ENCODE results near the gene CFLAR.

The CFLAR gene

GRCh38 chr2:201196803-201197202, 80.8 kb downstream of the CFLAR start:
- no peak overlapping the region for H3K4me3 ChIP-seq (ENCODE audit: low read depth, low read length)
- TF ChIP-seq, protein P1, sequence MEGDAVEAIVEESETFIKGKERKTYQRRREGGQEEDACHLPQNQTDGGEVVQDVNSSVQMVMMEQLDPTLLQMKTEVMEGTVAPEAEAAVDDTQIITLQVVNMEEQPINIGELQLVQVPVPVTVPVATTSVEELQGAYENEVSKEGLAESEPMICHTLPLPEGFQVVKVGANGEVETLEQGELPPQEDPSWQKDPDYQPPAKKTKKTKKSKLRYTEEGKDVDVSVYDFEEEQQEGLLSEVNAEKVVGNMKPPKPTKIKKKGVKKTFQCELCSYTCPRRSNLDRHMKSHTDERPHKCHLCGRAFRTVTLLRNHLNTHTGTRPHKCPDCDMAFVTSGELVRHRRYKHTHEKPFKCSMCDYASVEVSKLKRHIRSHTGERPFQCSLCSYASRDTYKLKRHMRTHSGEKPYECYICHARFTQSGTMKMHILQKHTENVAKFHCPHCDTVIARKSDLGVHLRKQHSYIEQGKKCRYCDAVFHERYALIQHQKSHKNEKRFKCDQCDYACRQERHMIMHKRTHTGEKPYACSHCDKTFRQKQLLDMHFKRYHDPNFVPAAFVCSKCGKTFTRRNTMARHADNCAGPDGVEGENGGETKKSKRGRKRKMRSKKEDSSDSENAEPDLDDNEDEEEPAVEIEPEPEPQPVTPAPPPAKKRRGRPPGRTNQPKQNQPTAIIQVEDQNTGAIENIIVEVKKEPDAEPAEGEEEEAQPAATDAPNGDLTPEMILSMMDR (IDR thresholded peaks at IDR 0.05; ENCODE audit: low read depth, low read length) = no peak

- TF ChIP-seq, protein P1 (IDR thresholded peaks at IDR 0.05; ENCODE audit: low read depth, low read length) = no peak
- no peak overlapping the region for H3K4me3 ChIP-seq (ENCODE audit: low read depth, low read length)
Measured at GRCh38 chr2:201197781-201198180, 81.8 kb downstream of the CFLAR start.

GRCh38 chr2:201199847-201200246, 83.9 kb downstream of the CFLAR start:
- TF ChIP-seq, protein P1 (IDR thresholded peaks at IDR 0.05; ENCODE audit: low read depth, low read length) = no peak
- H3K4me3 ChIP-seq (ENCODE audit: low read depth, low read length) = no peak overlapping the region

DNA sequence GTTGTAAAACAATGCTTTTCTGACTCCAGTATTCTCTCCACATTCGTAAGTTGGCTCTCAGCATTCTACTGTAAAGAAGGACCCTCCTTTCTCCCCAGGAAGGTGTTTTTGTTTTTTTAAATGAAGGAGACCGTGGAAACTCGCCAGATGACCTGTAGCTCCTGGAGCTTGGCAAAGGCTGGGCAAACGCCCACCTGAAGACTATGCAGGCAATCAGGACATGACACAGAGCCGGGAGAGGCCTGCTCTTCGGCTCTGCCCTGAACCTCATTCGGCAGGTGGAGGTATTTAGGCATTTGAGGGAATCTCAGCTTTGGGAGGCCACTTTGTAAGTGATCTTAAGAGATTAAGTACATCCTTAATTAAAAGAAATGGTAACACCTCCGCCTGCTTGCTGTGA, 84.4 kb downstream of the CFLAR start:
- TF ChIP-seq, protein P1 (IDR thresholded peaks at IDR 0.05; ENCODE audit: low read depth, low read length) = no peak
- H3K4me3 ChIP-seq (ENCODE audit: low read depth, low read length) = no peak overlapping the region

DNA sequence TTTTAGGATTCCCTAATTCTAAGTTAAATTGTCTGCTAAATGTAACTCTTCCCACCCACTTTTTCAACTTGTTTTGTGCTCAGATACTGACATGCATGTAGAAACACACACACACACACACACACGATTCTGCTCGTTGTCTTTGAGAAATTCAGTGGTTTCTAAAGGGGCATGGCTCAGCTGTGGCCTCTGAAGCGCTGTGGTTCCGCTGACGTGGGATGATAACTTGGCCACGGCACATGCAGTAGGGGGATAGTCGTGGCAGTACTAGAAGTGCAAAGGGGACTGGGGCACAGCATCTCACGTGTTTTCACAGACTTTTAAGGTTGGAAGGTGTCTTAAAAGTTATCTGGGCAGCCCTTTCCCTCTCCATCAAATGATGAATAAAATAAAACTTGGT, 85.4 kb downstream of the CFLAR start:
- TF ChIP-seq, protein P1 (IDR thresholded peaks at IDR 0.05; ENCODE audit: low read depth, low read length) = no peak
- H3K4me3 ChIP-seq (ENCODE audit: low read depth, low read length) = no peak overlapping the region

DNA sequence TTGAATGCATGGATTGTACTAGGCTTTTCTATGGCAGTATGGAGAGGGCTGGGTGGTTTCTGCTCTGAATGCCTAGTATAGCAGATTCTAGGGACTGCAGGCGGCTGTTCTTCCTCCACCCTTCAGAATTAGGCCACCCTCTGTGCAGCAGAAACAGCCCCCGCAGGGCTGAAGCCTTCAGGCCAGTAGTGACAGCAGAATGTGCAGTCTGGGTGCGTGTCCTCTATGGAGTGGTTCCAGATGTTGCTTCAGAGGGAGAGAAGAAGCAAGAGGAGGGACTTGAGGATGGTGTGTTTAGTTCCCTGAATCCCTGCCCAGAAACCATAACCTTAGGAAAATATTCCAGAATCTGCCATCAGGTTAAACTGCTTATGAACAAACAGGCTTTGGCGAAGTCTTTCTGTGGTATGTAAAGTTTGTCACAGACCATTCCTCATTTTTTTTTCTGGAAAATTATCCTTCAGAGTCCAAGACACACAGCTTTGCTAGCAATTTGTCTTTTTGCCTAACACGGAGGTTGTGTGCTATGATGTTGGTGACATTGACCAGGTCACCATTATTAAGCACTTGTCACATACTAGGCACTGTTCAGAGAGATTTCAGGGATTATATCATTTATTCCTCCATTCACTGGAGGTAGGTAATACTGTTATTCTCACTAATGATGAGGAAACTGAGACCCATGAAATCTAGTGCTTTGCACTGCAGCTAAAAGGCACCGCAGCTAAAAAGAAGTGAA, 88.1 kb downstream of the CFLAR start:
- TF ChIP-seq, protein P1 (IDR thresholded peaks at IDR 0.05; ENCODE audit: low read depth, low read length) = no peak
- H3K4me3 ChIP-seq (ENCODE audit: low read depth, low read length) = no peak overlapping the region

- H3K4me3 ChIP-seq (ENCODE audit: low read depth, low read length) = no peak overlapping the region
- TF ChIP-seq, protein P1 (IDR thresholded peaks at IDR 0.05; ENCODE audit: low read depth, low read length) = no peak
Measured at GRCh38 chr2:201204655-201205514, 88.9 kb downstream of the CFLAR start.

Data from WI38 (cell line).